Stimulated activated CD4-positive, alpha-beta T cell treated with anti-CD3 and anti-CD28 coated beads, Interleukin-12 subunit alpha, Interleukin-12 subunit beta, amount 100 ng/mL, for 4 hours (primary cell): ENCODE measurements around the gene HHIP.
"Not testable (repeated sequence)": the region's sequence is repeated elsewhere in the genome, so short reads cannot be mapped to it uniquely, and the experiment has no call there.

ENCODE experiments used
- DNase-seq: peaks from one replicate; pipeline ENCODE4 v3.0.0-alpha.2; 2020

HHIP gene

GRCh38 chr4:144768809-144769208 lies 122.9 kb downstream of the HHIP start:
- DNase-seq, result not testable (repeated sequence)

GRCh38 chr4:144778364-144778763 lies 132.4 kb downstream of the HHIP start:
- no peak for DNase-seq

GRCh38 chr4:144782345-144782744 lies 136.4 kb downstream of the HHIP start:
- no peak for DNase-seq

DNA sequence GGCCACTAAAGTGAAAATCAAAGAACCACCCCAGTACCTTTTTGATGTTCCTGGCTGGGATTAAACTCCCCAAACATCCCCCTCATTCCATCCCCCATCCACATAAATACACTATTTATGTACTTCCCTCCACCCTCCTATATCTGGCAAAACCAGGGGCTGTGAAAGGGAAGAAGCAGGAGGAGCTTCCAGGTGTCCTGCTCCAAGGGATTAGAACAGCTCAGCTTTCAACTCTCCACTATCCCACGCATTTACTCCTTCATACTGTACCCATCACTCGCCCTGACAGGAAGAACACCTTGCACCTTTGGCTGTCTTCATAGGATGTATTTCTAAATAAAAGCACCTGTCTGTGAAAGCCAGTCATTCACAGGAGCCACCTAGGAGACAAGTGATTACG lies 140.0 kb downstream of the HHIP start:
- DNase-seq, result no peak

DNA sequence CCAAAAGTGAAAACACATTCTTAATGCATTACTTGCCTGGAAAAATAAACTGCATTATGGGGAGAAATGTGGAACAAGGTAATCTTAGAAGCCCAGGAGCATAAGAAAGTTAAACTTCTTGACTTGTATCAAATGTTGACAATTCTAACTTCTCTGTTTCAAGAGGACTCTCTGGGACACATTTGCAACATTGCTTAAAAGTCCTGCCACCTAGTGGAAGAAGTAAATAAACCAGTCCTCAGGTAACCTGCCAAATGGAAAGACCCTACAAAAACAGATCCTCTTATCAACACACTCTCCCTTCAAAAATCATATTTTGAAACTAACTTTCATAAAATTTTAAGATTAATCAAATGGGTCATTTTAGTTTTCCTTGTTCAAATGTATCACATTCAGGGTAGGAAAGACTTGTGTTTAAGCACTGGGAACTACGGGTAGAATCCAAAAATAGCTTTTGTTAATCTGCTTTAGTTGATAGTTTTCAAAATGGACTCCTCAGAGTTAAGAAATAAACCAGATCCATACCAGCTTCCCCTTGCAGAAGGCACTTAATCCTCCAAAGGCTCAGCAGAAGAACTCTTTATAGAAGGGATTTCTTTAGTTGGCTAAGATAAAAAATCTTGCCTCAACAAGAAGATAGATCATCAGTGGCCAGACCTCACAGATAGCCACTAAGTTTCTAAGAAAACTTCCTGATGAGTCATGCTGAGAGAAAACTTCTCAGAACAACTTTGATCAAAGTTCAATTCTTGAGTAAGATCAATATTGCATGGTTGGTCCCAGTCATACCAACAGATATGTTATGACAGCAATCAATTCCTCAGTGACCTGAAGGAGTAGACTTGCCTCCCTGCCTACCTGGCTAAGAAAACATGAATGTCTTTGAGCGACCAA lies 141.7 kb downstream of the HHIP start:
- no peak for DNase-seq

- DNase-seq, result no peak
These were observed 142.5 kb downstream of the HHIP start for GRCh38 chr4:144788469-144788868.

DNA sequence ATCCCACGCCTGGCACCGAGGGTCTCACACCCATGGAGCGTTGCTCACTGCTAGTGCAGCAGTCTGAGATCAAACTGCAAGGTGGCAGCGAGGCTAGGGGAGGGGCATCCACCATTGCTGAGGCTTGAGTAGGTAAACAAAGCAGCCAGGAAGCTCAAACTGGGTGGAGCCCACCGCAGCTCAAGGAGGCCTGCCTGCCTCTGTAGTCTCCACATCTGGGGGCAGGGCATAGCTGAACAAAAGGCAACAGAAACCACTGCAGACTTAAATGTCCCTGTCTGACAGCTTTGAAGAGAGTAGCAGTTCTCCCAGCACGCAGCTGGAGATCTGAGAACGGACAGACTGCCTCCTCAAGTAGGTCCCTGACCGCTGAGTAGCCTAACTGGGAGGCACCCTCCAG lies 146.0 kb downstream of the HHIP start:
- DNase-seq, result not testable (repeated sequence)
